DOHH2 (cell line): ENCODE results near the gene SEM1.

ENCODE experiments used
- CTCF ChIP-seq: fragments of 200-600 bp; sonication (generic); IDR thresholded peaks from one replicate; pipeline ENCODE4 v1.5.1; 2014; ENCODE audit warnings: antibody characterized with exemption, mild to moderate bottlenecking, low read depth, low read length; ENCODE audit not compliant: poor library complexity, severe bottlenecking
- EZH2phosphoT487 ChIP-seq: fragments of 200-600 bp; sonication (generic); IDR thresholded peaks from 2 replicates; pipeline ENCODE4 v1.6.1; 2017; ENCODE audit warnings: borderline replicate concordance, mild to moderate bottlenecking, antibody characterized with exemption, low read length, moderate library complexity, mixed read lengths

- no peak for TF ChIP-seq CTCF
- TF ChIP-seq EZH2phosphoT487, result no peak
Measured at GRCh38 chr7:96663457-96663856, 46.2 kb downstream of the SEM1 start.
